Measurements from ENCODE around the gene C14orf93. TPM values are rescaled to one million over a fixed set of nuclear protein-coding genes. Genes with fewer than 3 reads are reported as not detected.

The C14orf93 gene
- polyA plus RNA-seq, 2 of the 4 experiments (the other 2 are of a cell fraction) = 6.8 to 9.7 TPM

DNA sequence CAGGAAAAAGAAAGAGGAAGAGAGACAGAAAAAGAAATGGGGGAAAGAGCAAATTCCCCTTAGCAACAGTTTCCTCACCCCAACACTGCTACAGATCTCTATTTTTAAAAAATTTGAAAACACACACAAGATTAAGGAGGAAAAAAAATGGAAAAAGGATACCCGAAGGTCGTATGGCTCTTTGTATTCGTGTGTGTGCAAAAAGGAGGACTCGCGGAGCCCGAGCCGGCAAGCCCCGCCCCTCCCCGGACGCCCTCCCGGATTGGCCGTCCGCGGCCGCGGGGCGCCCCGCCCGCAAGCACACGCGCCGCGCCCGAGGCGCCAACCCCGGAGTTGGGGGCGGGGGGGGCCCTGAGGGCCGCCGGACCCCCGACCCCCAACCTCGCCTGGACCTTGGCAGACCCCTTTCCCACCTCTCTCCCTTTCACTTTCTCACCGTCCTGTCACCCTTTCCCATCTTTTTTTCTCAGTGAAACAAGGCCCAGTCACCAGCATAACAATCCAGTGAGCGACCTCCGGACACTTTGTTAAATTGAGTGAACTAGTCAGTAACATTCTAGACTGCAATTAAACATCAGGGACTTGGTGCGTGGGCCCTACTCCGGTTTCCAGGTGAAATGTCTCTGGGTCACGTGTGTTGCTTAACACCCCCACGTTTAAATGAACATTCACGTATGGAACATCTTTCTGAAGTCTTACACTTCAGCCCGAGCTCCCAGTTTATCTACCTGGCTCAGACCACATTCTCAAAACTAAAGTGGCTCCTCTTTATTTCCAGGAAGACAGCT is at the start of gene C14orf93 (continued):
- TF ChIP-seq CEBPB (IDR thresholded peaks at IDR 0.05) (0 out of 4 replicates have a peak, but pooled peaks of 1 of the 2 experiments have one; percentile 8), CHD2 (IDR thresholded peaks at IDR 0.05; ENCODE audit: low read length, partially characterized antibody) (no peak), MYC (IDR thresholded peaks at IDR 0.05; ENCODE audit: borderline replicate concordance, low read length) (no peak), PHF8 (IDR thresholded peaks at IDR 0.05; ENCODE audit: borderline replicate concordance, low read depth) (peak; percentile 38; the same call in 1 of the 2 replicates), ZNF302 (CRISPR knock-in tag; IDR thresholded peaks at IDR 0.05) (no peak), RNF2 (IDR thresholded peaks at IDR 0.05; ENCODE audit: borderline replicate concordance, low read depth) (no peak), RARB (CRISPR knock-in tag; IDR thresholded peaks at IDR 0.05) (no peak), NFE2L2 (conservative IDR thresholded peaks at IDR 0.05; ENCODE audit: low read length) (no peak), SMC3 (IDR thresholded peaks at IDR 0.05) (no peak), TFCP2L1 (CRISPR knock-in tag; IDR thresholded peaks at IDR 0.05) (no peak), CBX8 (IDR thresholded peaks at IDR 0.05) (no peak), CHD4 (IDR thresholded peaks at IDR 0.05; ENCODE audit: borderline replicate concordance) (no peak)
- TF ChIP-seq, protein P1, sequence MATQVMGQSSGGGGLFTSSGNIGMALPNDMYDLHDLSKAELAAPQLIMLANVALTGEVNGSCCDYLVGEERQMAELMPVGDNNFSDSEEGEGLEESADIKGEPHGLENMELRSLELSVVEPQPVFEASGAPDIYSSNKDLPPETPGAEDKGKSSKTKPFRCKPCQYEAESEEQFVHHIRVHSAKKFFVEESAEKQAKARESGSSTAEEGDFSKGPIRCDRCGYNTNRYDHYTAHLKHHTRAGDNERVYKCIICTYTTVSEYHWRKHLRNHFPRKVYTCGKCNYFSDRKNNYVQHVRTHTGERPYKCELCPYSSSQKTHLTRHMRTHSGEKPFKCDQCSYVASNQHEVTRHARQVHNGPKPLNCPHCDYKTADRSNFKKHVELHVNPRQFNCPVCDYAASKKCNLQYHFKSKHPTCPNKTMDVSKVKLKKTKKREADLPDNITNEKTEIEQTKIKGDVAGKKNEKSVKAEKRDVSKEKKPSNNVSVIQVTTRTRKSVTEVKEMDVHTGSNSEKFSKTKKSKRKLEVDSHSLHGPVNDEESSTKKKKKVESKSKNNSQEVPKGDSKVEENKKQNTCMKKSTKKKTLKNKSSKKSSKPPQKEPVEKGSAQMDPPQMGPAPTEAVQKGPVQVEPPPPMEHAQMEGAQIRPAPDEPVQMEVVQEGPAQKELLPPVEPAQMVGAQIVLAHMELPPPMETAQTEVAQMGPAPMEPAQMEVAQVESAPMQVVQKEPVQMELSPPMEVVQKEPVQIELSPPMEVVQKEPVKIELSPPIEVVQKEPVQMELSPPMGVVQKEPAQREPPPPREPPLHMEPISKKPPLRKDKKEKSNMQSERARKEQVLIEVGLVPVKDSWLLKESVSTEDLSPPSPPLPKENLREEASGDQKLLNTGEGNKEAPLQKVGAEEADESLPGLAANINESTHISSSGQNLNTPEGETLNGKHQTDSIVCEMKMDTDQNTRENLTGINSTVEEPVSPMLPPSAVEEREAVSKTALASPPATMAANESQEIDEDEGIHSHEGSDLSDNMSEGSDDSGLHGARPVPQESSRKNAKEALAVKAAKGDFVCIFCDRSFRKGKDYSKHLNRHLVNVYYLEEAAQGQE (IDR thresholded peaks at IDR 0.05) = no peak
- TF ChIP-seq, protein P2, sequence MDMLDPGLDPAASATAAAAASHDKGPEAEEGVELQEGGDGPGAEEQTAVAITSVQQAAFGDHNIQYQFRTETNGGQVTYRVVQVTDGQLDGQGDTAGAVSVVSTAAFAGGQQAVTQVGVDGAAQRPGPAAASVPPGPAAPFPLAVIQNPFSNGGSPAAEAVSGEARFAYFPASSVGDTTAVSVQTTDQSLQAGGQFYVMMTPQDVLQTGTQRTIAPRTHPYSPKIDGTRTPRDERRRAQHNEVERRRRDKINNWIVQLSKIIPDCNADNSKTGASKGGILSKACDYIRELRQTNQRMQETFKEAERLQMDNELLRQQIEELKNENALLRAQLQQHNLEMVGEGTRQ (IDR thresholded peaks at IDR 0.05) = peak; percentile 78
- TF ChIP-seq, protein P3, sequence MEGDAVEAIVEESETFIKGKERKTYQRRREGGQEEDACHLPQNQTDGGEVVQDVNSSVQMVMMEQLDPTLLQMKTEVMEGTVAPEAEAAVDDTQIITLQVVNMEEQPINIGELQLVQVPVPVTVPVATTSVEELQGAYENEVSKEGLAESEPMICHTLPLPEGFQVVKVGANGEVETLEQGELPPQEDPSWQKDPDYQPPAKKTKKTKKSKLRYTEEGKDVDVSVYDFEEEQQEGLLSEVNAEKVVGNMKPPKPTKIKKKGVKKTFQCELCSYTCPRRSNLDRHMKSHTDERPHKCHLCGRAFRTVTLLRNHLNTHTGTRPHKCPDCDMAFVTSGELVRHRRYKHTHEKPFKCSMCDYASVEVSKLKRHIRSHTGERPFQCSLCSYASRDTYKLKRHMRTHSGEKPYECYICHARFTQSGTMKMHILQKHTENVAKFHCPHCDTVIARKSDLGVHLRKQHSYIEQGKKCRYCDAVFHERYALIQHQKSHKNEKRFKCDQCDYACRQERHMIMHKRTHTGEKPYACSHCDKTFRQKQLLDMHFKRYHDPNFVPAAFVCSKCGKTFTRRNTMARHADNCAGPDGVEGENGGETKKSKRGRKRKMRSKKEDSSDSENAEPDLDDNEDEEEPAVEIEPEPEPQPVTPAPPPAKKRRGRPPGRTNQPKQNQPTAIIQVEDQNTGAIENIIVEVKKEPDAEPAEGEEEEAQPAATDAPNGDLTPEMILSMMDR (IDR thresholded peaks at IDR 0.05) = no peak
- TF ChIP-seq, protein P4, sequence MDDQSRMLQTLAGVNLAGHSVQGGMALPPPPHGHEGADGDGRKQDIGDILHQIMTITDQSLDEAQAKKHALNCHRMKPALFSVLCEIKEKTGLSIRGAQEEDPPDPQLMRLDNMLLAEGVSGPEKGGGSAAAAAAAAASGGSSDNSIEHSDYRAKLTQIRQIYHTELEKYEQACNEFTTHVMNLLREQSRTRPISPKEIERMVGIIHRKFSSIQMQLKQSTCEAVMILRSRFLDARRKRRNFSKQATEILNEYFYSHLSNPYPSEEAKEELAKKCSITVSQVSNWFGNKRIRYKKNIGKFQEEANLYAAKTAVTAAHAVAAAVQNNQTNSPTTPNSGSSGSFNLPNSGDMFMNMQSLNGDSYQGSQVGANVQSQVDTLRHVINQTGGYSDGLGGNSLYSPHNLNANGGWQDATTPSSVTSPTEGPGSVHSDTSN (IDR thresholded peaks at IDR 0.05) = no peak
- TF ChIP-seq, protein P5, sequence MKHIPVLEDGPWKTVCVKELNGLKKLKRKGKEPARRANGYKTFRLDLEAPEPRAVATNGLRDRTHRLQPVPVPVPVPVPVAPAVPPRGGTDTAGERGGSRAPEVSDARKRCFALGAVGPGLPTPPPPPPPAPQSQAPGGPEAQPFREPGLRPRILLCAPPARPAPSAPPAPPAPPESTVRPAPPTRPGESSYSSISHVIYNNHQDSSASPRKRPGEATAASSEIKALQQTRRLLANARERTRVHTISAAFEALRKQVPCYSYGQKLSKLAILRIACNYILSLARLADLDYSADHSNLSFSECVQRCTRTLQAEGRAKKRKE (CRISPR knock-in tag; IDR thresholded peaks at IDR 0.05; ENCODE audit: low read depth) = no peak
- TF ChIP-seq, protein P6, sequence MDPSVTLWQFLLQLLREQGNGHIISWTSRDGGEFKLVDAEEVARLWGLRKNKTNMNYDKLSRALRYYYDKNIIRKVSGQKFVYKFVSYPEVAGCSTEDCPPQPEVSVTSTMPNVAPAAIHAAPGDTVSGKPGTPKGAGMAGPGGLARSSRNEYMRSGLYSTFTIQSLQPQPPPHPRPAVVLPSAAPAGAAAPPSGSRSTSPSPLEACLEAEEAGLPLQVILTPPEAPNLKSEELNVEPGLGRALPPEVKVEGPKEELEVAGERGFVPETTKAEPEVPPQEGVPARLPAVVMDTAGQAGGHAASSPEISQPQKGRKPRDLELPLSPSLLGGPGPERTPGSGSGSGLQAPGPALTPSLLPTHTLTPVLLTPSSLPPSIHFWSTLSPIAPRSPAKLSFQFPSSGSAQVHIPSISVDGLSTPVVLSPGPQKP (IDR thresholded peaks at IDR 0.05; ENCODE audit: low read depth, low read length) = no peak
- TF ChIP-seq, protein P7, sequence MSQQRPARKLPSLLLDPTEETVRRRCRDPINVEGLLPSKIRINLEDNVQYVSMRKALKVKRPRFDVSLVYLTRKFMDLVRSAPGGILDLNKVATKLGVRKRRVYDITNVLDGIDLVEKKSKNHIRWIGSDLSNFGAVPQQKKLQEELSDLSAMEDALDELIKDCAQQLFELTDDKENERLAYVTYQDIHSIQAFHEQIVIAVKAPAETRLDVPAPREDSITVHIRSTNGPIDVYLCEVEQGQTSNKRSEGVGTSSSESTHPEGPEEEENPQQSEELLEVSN (IDR thresholded peaks at IDR 0.05; ENCODE audit: borderline replicate concordance, low read depth) = peak; percentile 31

Data from A549 (cell line).